ENCODE data around the gene WDR88. TPM values are rescaled to one million over a fixed set of nuclear protein-coding genes. Genes with fewer than 3 reads are reported as not detected.
A peak's percentile ranks its signal among the peaks of the same experiment; 100 is the strongest.

Gene WDR88
- total and polyA plus RNA-seq, 2 donors from 2014 or later, result not detected

GRCh38 chr19:33191501-33191900 is 59.6 kb downstream of the WDR88 start:
- FAIRE-seq, result no peak
- Histone ChIP-seq H3K9me3 (ENCODE audit: control insufficient read depth in 2 of 3, insufficient read depth in 1 of 3, low read length in 3 of 3) (no peaks in the 10 kb centered on the region), H3K4me3 (ENCODE audit: low read length in 3 of 3) (no peak overlapping the region), H3K27ac (ENCODE audit: low read depth in 2 of 2, low read length in 2 of 2) (no peak overlapping the region), H3K36me3 (ENCODE audit: control insufficient read depth in 2 of 3, insufficient read depth in 3 of 3, low read length in 3 of 3) (no peaks in the 10 kb centered on the region), H3K9ac (ENCODE audit: low read length in 3 of 3) (no peak overlapping the region), H3K27me3 (ENCODE audit: control insufficient read depth, insufficient read depth, low read length) (no peaks in the 10 kb centered on the region), H3K4me1 (ENCODE audit: control insufficient read depth in 2 of 3, insufficient read depth in 2 of 3, low read depth in 1 of 3, low read length in 3 of 3) (peaks cover 0 to 3% (median 0%) of the 10 kb centered on the region in 3 donors)
- intact Hi-C loops (cut with DNase I), result no loop called here
- TF ChIP-seq CTCF (IDR thresholded peaks at IDR 0.05; ENCODE audit: borderline replicate concordance, extremely low read depth, insufficient read depth), result no peak
- DNase-seq, result peak in 1 of 5 donors; percentile 35

- no peak for TF ChIP-seq CTCF (IDR thresholded peaks at IDR 0.05; ENCODE audit: borderline replicate concordance, extremely low read depth, insufficient read depth)
- Histone ChIP-seq H3K4me1 (ENCODE audit: control insufficient read depth in 2 of 3, insufficient read depth in 2 of 3, low read depth in 1 of 3, low read length in 3 of 3) (peaks cover 0 to 3% (median 0%) of the 10 kb centered on the region in 3 donors), H3K27me3 (ENCODE audit: control insufficient read depth, insufficient read depth, low read length) (no peaks in the 10 kb centered on the region), H3K9me3 (ENCODE audit: control insufficient read depth in 2 of 3, insufficient read depth in 1 of 3, low read length in 3 of 3) (no peaks in the 10 kb centered on the region), H3K36me3 (ENCODE audit: control insufficient read depth in 2 of 3, insufficient read depth in 3 of 3, low read length in 3 of 3) (no peaks in the 10 kb centered on the region), H3K9ac (ENCODE audit: low read length in 3 of 3) (no peak overlapping the region), H3K4me3 (ENCODE audit: low read length in 3 of 3) (no peak overlapping the region), H3K27ac (ENCODE audit: low read depth in 2 of 2, low read length in 2 of 2) (no peak overlapping the region)
- FAIRE-seq, result no peak
- DNase-seq, result peak in 1 of 5 donors; percentile 23
- intact Hi-C loops (cut with DNase I), result no loop called here
Observed at GRCh38 chr19:33192010-33192409, 60.1 kb downstream of the WDR88 start.

- FAIRE-seq, result no peak
- no peak for DNase-seq
- no peak overlapping the region for H3K27ac ChIP-seq (ENCODE audit: low read depth in 2 of 2, low read length in 2 of 2)
Observed at GRCh38 chr19:33193269-33193864, 61.5 kb downstream of the WDR88 start.

More at GRCh38 chr19:33193269-33193864, 61.5 kb downstream of the WDR88 start:
- Histone ChIP-seq H3K9ac (ENCODE audit: low read length in 3 of 3) (no peak overlapping the region), H3K9me3 (ENCODE audit: control insufficient read depth in 2 of 3, insufficient read depth in 1 of 3, low read length in 3 of 3) (no peaks in the 10 kb centered on the region), H3K4me1 (ENCODE audit: control insufficient read depth in 2 of 3, insufficient read depth in 2 of 3, low read depth in 1 of 3, low read length in 3 of 3) (peaks cover 0 to 3% (median 0%) of the 10 kb centered on the region in 3 donors), H3K4me3 (ENCODE audit: low read length in 3 of 3) (peak overlapping the region in 1 of 3 donors; percentile 32), H3K27me3 (ENCODE audit: control insufficient read depth, insufficient read depth, low read length) (no peaks in the 10 kb centered on the region), H3K36me3 (ENCODE audit: control insufficient read depth in 2 of 3, insufficient read depth in 3 of 3, low read length in 3 of 3) (no peaks in the 10 kb centered on the region)
- TF ChIP-seq CTCF (IDR thresholded peaks at IDR 0.05; ENCODE audit: borderline replicate concordance, extremely low read depth, insufficient read depth), result no peak
- intact Hi-C loops (cut with DNase I), result no loop called here

Data from kidney (tissue), 14 donors.